D721Med (cell line): ENCODE data around the gene ETNK2.

Experiments used
- DNase-seq: peaks from one replicate; pipeline ENCODE4 v3.0.0; 2011; ENCODE audit warnings: low spot score; ENCODE audit not compliant: insufficient read length
- FAIRE-seq: peaks from 2 replicates; lab custom pipeline; 2011; peaks lifted over from hg19 to GRCh38; lab: Jason Lieb, UNC
- TF ChIP-seq, protein P1 (sequence below): IDR thresholded peaks from 2 replicates; pipeline ENCODE4 v1.5.1; 2012; ENCODE audit warnings: mild to moderate bottlenecking, control low read depth; ENCODE audit not compliant: insufficient read depth; ENCODE audit errors: missing control alignments

The ETNK2 gene

GRCh38 chr1:204152310-204153044 is 633 bp upstream of the ETNK2 start:
- FAIRE-seq, result no peak

DNA sequence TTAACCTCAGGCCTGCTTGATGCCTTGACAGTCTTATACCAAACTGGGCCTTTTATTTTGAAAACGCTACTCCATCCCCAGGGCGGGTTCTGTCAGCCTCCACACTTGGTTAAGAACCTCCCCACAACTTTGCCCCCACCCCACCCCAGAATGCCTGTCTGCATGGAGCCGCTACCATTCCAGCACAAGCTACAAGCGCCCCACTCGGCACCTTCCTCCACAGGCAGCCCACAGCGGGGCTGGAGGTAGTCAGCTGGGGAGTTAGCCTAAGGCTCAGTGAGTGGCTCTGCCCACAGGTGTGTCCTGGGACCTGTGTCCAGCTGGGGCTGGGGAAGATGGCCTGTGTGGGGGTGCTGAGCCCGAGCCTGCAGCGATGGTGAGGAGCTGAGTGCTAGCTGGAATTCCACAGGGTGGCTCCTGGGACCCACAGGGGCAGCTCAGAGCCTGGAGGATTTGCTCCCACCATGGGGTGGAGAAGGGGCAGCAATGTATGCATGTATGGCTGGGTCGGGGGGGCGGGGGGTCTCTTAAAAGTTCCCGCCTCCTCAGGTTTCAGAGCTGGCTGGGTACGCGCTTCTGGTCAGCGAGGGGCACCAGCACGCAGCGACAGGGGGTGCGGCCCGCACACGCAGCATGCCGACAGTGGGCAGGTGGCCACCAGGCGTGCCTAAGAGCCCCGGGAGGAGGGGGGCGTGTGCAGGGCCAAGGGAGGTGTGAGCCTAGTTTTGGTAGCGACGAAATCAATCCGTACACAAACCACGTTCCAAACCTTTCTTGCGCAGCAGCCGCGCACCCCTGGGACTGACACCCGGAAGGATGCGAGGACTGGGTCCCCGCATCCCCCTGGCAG is 917 bp downstream of the ETNK2 start:
- FAIRE-seq (no peak), DNase-seq (no peak)

More at GRCh38 chr1:204152310-204153044, 633 bp upstream of the ETNK2 start:
- no peak for DNase-seq
- TF ChIP-seq, protein P1, sequence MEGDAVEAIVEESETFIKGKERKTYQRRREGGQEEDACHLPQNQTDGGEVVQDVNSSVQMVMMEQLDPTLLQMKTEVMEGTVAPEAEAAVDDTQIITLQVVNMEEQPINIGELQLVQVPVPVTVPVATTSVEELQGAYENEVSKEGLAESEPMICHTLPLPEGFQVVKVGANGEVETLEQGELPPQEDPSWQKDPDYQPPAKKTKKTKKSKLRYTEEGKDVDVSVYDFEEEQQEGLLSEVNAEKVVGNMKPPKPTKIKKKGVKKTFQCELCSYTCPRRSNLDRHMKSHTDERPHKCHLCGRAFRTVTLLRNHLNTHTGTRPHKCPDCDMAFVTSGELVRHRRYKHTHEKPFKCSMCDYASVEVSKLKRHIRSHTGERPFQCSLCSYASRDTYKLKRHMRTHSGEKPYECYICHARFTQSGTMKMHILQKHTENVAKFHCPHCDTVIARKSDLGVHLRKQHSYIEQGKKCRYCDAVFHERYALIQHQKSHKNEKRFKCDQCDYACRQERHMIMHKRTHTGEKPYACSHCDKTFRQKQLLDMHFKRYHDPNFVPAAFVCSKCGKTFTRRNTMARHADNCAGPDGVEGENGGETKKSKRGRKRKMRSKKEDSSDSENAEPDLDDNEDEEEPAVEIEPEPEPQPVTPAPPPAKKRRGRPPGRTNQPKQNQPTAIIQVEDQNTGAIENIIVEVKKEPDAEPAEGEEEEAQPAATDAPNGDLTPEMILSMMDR, result no peak

GRCh38 chr1:204149635-204150565 is 1.9 kb downstream of the ETNK2 start:
- FAIRE-seq (no peak), DNase-seq (no peak)
- TF ChIP-seq, protein P1, result no peak

More for the DNA sequence above, 917 bp downstream of the ETNK2 start:
- TF ChIP-seq, protein P1, result no peak

GRCh38 chr1:204149107-204149506 is 2.7 kb downstream of the ETNK2 start:
- no peak for FAIRE-seq
- TF ChIP-seq, protein P1, result no peak
- no peak for DNase-seq

- FAIRE-seq (no peak), DNase-seq (no peak)
- TF ChIP-seq, protein P1, result no peak
Measured at GRCh38 chr1:204147406-204148383, 4.1 kb downstream of the ETNK2 start.

GRCh38 chr1:204146965-204147364 is 4.9 kb downstream of the ETNK2 start:
- TF ChIP-seq, protein P1, result no peak
- FAIRE-seq, result no peak
- no peak for DNase-seq
